GM10266 (cell line): Measurements from ENCODE around the gene SNRNP200.

ENCODE experiments used
- DNase-seq: peaks from one replicate; pipeline ENCODE4 v3.0.0; 2012; ENCODE audit errors: extremely low spot score
- CTCF ChIP-seq: IDR thresholded peaks from 2 replicates; pipeline ENCODE4 v1.5.1; 2012; ENCODE audit warnings: mild to moderate bottlenecking, low read depth; ENCODE audit not compliant: control insufficient read depth, insufficient read depth; ENCODE audit errors: missing control alignments

Gene SNRNP200

GRCh38 chr2:96325041-96325883 is 19.9 kb upstream of the SNRNP200 start, which contains the start of gene ITPRIPL1:
Gene ITPRIPL1, plus strand, starts transcription at chr2:96325317. Its CDS starts 523 bp downstream, at chr2:96325840.
- DNase-seq = peak; percentile 61
- no peak for TF ChIP-seq CTCF

- peak; percentile 64 for DNase-seq
- no peak for TF ChIP-seq CTCF
Observed at GRCh38 chr2:96324721-96325040, 19.3 kb upstream of the SNRNP200 start.

GRCh38 chr2:96323849-96324248 is 18.5 kb upstream of the SNRNP200 start:
- DNase-seq = peak; percentile 54
- no peak for TF ChIP-seq CTCF

GRCh38 chr2:96320728-96321622 is 15.6 kb upstream of the SNRNP200 start:
- peak; percentile 45 for DNase-seq
- TF ChIP-seq CTCF = no peak

- no peak for DNase-seq
- TF ChIP-seq CTCF = no peak
Observed at GRCh38 chr2:96320326-96320725, 15.0 kb upstream of the SNRNP200 start.

GRCh38 chr2:96319396-96319795 is 14.1 kb upstream of the SNRNP200 start:
- no peak for DNase-seq
- TF ChIP-seq CTCF = no peak
